Kidney glomerular epithelial cell (primary cell): ENCODE measurements around the gene LRCH1.
"Not testable (repeated sequence)": the region's sequence is repeated elsewhere in the genome, so short reads cannot be mapped to it uniquely, and the experiment has no call there.

Experiments used
- DNase-seq: peaks from one replicate; lab custom pipeline; 2025; lab: John Stamatoyannopoulos, UW

The LRCH1 gene

DNA sequence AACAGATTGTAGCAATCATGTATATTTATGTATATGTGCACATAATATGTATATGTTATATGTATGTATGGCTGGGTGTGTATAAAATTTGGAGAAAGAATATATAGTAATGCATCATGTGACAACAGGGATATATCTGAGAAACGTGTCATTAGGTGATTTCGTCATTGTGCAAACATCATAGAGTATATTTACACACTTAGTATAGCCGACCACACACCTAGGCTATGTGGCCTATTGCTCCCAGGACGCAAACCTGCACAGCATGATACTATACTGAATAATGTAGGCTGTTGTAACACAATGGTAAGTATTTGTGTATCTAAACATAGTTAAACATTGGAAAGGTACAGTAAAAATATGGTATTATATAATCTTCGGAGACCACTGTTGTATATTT lies 200.2 kb downstream of the LRCH1 start:
- DNase-seq = no peak

DNA sequence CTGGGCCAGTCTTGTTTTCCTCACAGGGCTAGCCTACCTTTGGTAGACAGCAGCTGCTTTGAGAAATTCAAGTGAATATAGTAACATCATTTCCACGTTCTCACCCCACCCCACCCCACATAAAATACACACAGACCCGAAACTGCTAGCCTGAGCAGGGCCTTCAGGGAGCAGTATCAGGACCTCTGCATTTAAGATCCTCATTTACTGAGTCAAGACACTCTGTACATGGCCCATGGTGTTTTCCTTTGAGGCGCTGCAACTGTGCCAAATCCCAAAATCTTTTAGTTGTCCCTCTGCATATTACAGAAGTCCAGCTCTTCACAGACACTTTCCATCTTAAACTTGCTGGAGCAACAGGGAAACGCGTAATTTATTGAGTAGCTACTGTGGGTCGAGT lies 200.9 kb downstream of the LRCH1 start:
- DNase-seq = no peak

DNA sequence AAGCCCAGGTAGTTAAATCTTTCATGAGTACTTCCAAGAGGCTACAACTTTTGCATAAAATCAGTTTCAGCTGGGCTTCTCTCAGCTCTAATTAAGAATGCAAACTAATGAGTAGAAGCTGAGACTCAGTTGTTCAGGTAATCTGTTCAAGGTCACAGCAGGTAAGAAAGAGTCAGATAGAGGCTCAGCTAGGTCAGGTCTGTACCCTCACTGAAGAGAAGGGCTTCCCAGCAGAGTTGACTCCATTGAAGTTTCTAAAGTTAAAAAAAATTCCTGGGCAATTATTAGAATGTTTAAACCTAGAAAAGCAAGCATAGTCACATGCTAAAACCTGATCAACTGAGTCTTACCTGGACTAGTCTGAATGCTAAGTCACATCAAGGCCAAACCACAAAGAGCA lies 201.8 kb downstream of the LRCH1 start:
- no peak for DNase-seq

DNA sequence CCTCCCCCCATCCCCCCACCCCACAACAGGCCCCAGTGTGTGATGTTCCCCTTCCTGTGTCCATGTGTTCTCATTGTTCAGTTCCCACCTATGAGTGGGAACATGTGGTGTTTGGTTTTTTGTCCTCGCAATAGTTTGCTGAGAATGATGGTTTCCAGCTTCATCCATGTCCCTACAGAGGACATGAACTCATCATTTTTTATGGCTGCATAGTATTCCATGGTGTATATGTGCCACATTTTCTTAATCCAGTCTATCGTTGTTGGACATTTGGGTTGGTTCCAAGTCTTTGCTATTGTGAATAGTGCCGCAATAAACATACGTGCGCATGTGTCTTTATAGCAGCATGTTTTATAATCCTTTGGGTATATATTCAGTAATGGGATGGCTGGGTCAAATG lies 202.5 kb downstream of the LRCH1 start:
- DNase-seq = not testable (repeated sequence)

DNA sequence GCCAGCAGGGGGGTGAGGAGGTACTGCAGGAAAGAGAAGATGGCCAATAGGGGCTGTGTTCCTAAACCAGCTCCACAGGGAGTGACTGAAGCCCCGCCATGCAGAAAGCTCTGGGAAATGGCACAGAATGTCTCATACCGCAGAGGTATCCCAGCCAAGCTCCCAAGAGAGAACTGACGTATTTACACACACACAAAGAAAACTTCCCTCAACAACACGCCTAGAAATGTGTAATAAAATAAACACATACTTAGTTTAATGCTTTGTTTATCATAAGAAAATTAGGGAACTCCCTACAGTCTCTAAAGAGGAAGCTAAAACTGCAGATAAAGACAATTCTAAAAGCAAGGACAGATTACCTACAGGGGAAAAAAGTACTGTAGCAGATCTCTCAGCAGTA lies 204.0 kb downstream of the LRCH1 start:
- no peak for DNase-seq

DNA sequence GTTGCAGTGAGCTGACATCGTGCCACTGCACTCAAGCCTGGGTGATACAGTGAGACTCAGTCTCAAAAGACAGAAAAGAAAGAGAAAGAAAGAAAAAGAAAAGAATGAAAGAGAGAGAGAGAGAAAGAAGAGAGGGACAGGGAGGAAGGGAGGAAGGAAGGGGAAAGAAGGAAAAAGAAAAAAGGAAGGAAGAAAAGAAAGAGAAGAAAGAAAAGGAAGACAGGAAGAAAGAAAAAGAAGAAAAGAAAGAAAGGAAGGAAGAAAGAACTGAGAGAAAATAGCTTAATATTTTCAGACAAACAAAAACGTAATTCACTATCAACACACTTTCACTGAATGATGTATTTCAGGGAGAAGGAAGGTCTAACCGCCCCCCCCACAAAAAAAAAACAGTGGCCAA lies 204.7 kb downstream of the LRCH1 start:
- no peak for DNase-seq

DNA sequence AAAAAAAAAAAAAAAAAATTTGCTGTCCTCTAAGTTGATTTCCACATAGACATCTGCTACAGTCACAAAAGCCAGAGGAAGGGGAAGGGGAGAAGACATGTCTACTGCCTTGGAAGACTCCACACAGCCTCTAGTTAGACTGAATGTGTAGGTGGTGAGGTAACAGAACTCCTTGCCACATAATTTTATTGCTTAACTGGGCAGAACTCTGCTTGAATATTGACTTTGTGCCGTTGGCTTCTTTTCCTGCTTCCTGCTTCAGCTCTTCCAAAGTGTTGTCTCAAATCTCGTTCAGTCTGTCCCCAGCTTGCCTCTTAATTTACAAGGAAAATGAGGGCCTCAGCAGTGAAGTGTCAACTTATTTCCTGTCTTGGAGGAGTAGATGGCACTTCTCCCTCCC lies 206.9 kb downstream of the LRCH1 start:
- DNase-seq = no peak

DNA sequence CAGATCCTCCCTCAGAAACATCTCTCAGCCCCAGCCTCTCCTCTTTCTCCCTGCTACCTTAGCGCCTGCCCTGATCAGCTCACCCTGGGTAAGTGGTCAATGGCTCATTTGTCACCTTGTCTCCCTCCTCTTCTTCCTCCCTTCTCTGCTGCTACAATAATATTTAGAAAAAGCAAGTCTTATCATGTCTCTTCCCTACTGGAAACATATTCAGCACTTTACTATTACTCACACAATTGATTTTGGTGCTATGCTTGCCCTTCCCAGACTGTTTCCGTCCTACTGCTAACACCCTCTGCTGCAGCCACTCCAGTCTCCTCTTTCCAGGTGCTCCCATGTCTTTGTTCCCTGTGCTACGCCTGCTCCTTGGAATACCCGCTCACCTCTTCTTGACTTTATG lies 208.2 kb downstream of the LRCH1 start:
- DNase-seq = no peak

DNA sequence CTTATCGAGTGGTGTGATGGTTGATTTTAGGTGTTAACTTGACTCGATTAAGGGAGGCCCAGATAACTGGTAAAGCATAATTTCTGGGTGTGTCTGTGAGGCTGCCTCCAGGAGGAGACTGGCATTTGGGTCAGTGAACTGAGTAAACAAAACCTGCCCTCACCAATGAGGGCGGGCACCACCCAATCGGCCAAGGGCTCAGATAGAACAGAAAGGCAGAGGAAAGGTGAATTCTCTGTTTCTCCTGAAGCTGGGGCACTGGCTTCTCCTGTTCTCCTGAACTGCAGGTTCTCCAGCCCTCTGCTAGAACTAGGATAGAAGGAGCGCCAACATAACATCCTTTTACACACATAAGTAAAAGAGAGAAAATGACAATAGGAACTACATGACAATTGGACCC lies 208.9 kb downstream of the LRCH1 start:
- no peak for DNase-seq

DNA sequence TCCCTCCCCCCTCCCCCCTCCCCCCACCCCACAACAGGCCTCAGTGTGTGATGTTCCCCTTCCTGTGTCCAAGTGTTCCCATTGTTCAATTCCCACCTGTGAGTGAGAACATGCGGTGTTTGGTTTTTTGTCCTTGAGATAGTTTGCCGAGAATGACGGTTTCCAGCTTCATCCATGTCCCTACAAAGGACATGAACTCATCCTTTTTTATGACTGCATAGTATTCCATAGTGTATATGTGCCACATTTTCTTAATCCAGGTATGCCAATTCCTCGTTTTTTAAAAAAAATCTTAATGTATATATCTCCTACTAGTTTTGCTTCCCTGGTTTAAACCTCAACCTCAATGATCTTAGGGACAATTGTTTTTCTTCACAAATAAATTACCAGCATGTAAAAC lies 217.0 kb downstream of the LRCH1 start:
- not testable (repeated sequence) for DNase-seq

DNA sequence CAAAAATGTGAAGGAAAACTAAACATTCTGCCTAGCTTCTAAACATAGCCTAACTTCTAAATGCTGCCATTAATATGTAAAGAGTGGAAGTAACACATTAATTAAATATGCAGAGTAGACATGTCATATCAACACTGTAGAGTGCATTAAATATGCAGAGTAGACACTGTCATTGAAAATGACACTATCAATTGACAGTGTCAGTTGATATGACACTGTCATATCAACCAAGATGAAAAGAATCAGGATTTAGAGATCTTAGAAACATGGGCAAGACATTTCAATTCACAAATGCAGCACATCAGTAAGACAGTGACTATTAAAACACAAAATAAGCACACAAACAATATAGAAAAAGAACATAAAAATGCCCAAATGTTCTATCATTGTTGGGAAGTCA lies 218.7 kb downstream of the LRCH1 start:
- no peak for DNase-seq

DNA sequence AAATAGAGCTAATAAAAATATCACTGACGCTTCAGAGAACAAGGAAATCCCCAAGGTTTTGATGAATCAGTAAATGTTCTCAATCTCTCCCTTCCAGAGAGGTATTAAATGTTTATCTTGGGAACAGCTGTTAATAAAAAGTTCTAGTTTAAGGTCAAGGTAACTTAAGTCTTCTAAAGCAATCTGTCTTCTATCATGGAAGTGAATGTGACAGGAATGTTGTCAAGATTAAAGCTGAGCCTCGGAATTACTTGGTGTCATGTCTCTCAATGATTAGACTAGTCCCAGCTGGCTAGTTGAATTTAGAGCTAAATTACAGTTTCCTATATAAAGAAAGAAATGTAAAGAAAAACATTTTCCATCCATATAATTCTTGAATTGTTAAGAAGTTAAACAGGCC lies 220.6 kb downstream of the LRCH1 start:
- no peak for DNase-seq

DNA sequence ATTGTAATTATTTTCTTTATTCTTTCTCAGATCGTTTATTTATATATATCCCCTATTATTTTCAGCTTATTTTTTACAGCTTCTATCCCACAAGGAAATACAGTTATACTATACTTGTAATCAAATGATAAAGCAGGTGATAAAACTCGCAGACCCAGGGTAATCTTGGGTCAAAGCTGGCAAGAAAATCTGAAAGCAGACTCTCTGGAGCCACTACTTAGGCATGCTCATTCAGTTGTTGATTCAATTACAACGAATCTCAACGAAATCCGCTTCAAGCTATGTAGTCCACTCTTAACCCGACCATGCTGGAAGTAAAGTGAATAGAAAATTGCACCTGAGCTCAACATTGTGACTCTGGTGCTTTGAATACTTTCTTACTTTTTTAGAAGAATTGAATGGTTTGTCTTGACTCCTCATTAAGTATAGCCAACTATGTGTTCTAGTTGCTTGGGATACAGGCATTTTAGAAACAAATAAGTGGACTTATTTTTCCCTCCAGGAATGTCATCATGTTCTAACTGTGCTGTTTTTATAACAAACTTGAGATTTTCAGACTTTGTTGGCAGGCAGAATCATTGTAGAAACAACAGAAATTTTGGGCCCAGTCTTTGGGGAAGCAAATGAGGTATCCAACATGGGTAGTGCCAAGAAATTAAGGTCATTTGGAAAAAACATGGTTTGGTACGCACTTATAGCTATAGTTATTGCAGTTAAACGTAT lies 222.6 kb downstream of the LRCH1 start:
- no peak for DNase-seq

DNA sequence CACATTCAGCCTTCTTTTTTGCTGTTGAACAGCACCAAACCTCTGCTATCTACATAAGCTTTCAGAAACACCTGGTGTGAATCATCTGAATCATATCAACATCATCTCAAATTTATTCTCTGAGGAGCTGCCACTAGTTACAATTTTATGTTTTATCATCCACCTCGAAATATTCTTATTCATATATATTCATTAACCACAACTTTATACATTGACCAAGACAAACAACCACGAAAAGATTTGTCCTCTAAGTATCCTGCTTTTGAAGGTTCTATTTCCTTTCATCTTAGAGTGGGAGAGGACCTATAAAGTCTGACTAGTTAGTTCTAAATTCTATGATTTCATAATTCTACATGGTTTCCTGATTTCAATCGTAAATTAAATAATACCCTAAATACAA lies 225.1 kb downstream of the LRCH1 start:
- DNase-seq = no peak

DNA sequence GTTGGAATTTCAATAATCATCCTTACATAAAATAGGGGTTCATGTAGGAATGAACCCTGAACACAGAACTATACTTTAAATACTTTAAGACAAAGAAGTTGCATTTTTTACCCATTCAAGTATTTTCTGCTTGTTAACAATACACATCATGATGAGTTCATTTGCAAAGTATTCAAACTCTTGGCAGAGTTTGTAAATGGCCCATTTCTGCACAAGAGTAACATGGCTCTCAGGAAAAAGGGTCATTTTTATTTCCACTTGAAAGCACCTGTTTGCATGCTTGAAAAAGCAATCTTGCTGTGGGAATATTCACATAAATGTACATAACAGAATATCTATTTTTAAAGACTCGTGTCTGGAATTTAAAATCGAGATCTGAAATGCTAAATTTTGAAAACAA lies 225.9 kb downstream of the LRCH1 start:
- no peak for DNase-seq

DNA sequence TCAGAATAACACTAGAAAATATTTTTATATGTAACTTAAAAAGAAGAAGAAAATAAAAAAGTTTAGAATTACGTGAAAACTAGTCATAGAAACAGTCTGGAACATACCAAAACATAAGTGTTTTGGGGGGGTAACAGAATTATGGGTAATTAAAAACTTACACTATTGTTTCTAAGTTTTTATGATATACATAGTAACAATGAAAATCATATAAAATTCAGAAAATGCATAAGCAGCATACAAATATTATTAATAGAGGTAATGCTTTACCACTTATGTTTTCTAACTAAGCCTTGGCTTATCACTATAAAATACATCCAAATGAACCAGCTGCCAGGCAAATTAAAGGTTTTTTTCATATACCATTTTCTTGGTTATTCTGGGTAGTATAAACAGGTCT lies 229.1 kb downstream of the LRCH1 start:
- DNase-seq = no peak

DNA sequence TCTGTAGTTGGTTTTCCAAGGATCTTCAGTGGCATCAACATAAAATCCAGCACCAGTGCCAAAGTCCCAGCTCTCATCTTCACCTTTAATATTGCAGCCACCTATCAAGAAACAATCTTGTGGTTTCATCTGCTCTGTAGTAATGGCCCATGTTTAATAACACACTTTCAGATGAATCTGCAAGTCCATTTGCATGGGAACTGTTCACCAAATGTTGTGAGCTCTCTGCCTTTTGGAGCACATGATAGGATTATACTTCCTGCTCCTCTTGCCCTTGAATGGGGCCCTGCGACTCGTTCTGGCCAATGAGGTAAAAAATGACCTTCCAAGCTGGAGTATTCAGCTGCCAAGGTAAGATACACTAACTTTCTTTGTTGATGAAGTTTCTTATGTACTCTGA lies 229.7 kb downstream of the LRCH1 start:
- no peak for DNase-seq

DNA sequence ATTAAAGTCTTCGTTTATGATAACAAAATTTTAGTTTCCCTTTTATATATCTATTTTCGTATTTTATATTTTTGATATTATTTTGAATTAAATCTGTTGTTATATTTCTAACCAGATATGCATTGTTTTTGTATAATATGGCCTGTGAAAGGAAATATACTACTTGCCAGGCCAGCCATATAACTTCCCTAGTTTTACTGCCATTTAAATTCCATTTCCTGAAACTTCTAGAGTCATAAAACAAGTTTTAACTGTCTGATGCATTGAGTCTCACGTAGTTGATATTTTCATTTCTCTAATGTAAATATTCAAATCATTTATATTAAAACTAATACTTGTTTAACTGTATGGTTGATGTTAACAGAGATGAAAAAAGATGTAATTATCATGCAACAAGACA lies 230.5 kb downstream of the LRCH1 start:
- DNase-seq = no peak

DNA sequence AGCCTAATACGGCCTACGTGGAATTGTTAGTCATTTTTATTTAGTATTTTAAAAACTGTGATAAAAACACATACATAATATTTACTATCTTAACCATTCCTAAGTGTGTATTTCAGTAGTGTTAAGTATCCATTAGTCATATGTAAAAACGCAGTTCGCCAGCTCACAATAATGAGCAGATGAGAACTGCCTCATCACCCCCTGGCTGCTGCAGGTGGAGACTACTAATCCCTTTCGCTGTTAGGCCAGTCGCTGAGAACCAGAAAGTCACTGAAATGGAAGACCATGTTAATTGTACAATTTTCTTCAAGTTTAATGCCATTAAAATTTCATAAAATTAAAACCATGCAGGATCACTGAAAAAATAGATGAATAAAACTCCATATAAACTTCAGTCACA lies 242.4 kb downstream of the LRCH1 start:
- DNase-seq = no peak

DNA sequence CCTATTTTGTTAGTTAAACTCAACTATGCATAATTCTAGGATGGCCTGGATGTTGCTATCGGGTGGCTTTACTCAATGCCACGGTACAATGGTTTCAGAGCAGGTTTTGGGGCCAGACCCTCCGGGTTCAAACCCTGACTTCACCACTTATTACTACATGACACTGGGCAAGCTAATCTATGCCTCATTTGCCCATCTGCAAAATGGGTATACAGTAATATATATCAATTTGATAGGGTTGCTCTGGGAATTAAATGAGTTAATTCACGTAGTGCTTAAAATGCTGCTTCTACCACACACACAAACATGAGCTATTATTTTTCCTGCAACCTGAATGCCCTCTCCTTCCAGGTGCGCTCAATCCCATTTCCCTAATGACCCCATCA lies 243.2 kb downstream of the LRCH1 start:
- DNase-seq = no peak

DNA sequence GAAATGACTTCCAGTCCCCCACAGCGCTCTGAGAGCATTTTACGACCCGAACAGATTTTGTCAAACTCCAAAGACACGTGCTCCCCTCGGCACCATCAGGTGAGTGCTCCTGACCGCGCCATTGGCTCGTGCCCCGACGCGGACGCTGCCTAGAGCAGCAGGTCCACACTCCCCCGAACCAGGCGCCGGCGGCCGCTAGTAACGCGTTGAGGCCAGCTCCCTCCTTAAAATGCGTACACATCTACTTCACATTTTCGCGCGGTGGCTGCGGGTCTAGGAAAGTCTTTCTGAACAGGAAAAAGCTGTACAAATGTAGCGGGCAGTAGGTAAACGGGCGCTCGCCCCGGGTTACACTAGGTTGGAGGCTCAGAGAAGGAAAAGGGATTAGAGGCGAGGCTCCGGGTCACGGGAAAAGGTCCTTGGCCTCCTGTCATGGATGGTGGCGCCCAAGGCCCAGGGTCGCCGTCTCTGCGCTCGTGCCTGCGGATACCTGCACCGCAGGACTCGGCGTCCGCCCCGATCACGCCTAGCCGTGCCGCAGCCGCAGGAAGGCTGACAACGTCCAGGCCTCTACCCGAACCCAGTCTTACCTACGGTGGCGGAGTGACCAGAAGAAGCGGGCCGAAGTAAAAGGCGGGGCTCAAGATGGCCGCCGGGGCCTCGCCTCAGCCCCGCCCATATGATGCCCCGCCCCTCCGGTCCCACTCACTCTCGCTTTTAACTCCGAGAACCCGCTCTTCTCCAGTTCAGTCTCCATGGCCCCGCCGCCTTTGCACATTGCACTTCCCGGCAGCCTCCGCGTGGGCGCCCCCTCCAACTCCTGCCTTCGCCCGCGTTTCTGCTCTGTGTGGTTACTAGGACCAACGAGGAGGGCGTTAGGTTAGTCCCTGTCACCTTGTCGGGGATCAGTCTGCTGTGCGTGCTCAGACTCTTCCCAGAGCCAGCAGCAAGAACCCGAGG lies 243.8 kb downstream of the LRCH1 start, which contains the start of gene ESD:
ESD (minus strand) TSS at position 647 of the 960 bp plus-strand sequence. CDS start 5,748 bp downstream, outside the sequence.
- peak; percentile 89 for DNase-seq

DNA sequence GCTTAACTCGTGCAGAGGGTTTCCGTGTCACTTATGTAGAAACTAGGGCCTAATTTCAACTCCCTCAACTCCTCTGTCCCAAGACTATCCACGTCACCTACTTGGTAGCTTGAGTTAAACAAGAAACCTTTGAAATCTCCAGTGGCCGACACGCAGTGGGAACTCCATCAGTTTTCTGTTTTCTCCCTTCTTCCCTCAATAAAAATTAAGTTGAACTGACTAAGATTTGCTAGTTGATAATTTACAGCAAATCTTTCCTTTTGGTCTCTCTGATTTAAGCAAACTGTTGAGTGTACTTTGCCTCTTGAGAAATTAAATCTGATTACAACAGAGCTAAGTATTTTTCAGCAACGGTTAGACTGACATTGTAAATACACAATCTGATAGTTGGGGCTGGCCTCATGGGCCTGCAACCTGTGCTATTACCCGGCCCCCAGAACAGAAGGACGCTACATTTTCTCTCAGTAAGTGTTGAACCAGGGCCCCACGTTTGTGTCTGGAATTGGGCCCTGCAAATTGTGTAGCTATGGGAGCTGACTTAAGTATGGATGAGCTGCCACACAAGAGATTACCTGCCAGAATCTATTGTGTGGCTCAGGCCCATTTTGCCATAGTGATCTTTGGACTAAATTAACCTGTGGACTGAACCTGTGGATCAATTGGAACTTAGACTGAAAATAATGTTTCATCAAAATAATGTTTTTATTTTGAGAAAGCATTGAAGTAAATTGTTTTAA lies 244.7 kb downstream of the LRCH1 start:
- DNase-seq = no peak

DNA sequence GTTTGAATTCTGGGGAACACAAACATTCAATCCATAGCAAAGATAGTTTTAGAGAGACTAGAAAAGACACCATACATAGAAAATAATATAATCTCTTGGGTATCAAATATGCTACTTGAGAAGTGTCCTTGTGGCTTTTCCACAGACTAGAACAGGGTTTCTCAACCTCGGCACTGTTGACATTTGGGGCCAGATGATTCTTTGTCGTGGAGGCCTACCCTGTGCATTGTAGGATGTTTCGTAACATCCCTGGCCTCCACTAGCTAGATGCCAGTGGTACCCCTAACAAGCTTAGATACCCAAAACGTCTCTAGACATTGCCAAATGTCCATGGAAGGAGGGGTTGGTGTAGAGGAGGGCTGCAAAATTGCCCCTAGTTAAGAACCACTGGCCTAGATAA lies 246.2 kb downstream of the LRCH1 start:
- no peak for DNase-seq
